Measurements from ENCODE around the gene PSMB8.

GRCh38 chr6:32882879-32883250 lies 39.0 kb upstream of the PSMB8 start:
- TF ChIP-seq FOXM1 (IDR thresholded peaks at IDR 0.05; ENCODE audit: borderline replicate concordance): no peak
- no peak for TF ChIP-seq BHLHE40 (IDR thresholded peaks at IDR 0.05; ENCODE audit: borderline replicate concordance)
- no peak for TF ChIP-seq L3MBTL2 (conservative IDR thresholded peaks at IDR 0.05)
- no peak for TF ChIP-seq HDGF (IDR thresholded peaks at IDR 0.05; ENCODE audit: borderline replicate concordance)
- no peak for TF ChIP-seq NFRKB (IDR thresholded peaks at IDR 0.05)
- no peak for TF ChIP-seq ZNF384 (IDR thresholded peaks at IDR 0.05)
- no peak for TF ChIP-seq ARNT (IDR thresholded peaks at IDR 0.05)
- TF ChIP-seq SP1 (IDR thresholded peaks at IDR 0.05): no peak
- TF ChIP-seq FOXA1 (IDR thresholded peaks at IDR 0.05): no peak
- TF ChIP-seq ELF4 (IDR thresholded peaks at IDR 0.05): no peak
- TF ChIP-seq SUZ12 (IDR thresholded peaks at IDR 0.05): no peak
- TF ChIP-seq FOXK2 (IDR thresholded peaks at IDR 0.05): no peak
